Astrocyte (in vitro differentiated cells and primary cell): ENCODE results near the gene DBNDD2.

ENCODE experiments used
- EZH2 ChIP-seq: IDR thresholded peaks from 2 replicates; pipeline ENCODE4 v1.6.1; 2012; ENCODE audit warnings: mild to moderate bottlenecking, low read length, inconsistent platforms; ENCODE audit not compliant: insufficient read depth
- TF ChIP-seq, protein P1 (sequence below): IDR thresholded peaks from 2 replicates; pipeline ENCODE4 v1.5.1; 2011; ENCODE audit warnings: low read depth, mild to moderate bottlenecking, inconsistent platforms, low read length, moderate library complexity; ENCODE audit not compliant: insufficient read depth

- TF ChIP-seq, protein P1, sequence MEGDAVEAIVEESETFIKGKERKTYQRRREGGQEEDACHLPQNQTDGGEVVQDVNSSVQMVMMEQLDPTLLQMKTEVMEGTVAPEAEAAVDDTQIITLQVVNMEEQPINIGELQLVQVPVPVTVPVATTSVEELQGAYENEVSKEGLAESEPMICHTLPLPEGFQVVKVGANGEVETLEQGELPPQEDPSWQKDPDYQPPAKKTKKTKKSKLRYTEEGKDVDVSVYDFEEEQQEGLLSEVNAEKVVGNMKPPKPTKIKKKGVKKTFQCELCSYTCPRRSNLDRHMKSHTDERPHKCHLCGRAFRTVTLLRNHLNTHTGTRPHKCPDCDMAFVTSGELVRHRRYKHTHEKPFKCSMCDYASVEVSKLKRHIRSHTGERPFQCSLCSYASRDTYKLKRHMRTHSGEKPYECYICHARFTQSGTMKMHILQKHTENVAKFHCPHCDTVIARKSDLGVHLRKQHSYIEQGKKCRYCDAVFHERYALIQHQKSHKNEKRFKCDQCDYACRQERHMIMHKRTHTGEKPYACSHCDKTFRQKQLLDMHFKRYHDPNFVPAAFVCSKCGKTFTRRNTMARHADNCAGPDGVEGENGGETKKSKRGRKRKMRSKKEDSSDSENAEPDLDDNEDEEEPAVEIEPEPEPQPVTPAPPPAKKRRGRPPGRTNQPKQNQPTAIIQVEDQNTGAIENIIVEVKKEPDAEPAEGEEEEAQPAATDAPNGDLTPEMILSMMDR = no peak
- TF ChIP-seq EZH2 = no peak
Observed at GRCh38 chr20:45410887-45411286, 2.8 kb downstream of the DBNDD2 start.
